ENCODE results near the gene BNC2.

Gene BNC2

GRCh38 chr9:16816011-16816410 is 54.5 kb downstream of the BNC2 start:
- Mint-ChIP-seq H3K27ac (no peak overlapping the region), H3K4me3 (no peak overlapping the region), H3K9me3 (no peaks in the 10 kb centered on the region), H3K4me1 (ENCODE audit: low read depth) (no peaks in the 10 kb centered on the region), H3K27me3 (ENCODE audit: low read depth) (no peaks in the 10 kb centered on the region), H3K36me3 (ENCODE audit: low read depth) (no peaks in the 10 kb centered on the region)

- Mint-ChIP-seq H3K27ac (no peak overlapping the region), H3K4me1 (ENCODE audit: low read depth) (no peaks in the 10 kb centered on the region), H3K4me3 (no peak overlapping the region), H3K9me3 (peaks cover 4% of the 10 kb centered on the region), H3K36me3 (ENCODE audit: low read depth) (no peaks in the 10 kb centered on the region), H3K27me3 (ENCODE audit: low read depth) (no peaks in the 10 kb centered on the region)
Measured at GRCh38 chr9:16815079-16815478, 55.4 kb downstream of the BNC2 start.

- H3K27me3 Mint-ChIP-seq (ENCODE audit: low read depth) = no peaks in the 10 kb centered on the region
- no peak overlapping the region for H3K27ac Mint-ChIP-seq
- no peaks in the 10 kb centered on the region for H3K4me1 Mint-ChIP-seq (ENCODE audit: low read depth)
- no peaks in the 10 kb centered on the region for H3K36me3 Mint-ChIP-seq (ENCODE audit: low read depth)
- H3K4me3 Mint-ChIP-seq = no peak overlapping the region
- peaks cover 4% of the 10 kb centered on the region for H3K9me3 Mint-ChIP-seq
Measured at GRCh38 chr9:16813838-16814237, 56.6 kb downstream of the BNC2 start.

GRCh38 chr9:16811987-16812685 is 58.3 kb downstream of the BNC2 start:
- peaks cover 7% of the 10 kb centered on the region for H3K9me3 Mint-ChIP-seq
- no peak overlapping the region for H3K4me3 Mint-ChIP-seq
- no peaks in the 10 kb centered on the region for H3K4me1 Mint-ChIP-seq (ENCODE audit: low read depth)
- no peak overlapping the region for H3K27ac Mint-ChIP-seq
- H3K36me3 Mint-ChIP-seq (ENCODE audit: low read depth) = no peaks in the 10 kb centered on the region
- H3K27me3 Mint-ChIP-seq (ENCODE audit: low read depth) = no peaks in the 10 kb centered on the region

GRCh38 chr9:16809912-16810610 is 60.4 kb downstream of the BNC2 start:
- H3K36me3 Mint-ChIP-seq (ENCODE audit: low read depth) = no peaks in the 10 kb centered on the region
- no peak overlapping the region for H3K4me3 Mint-ChIP-seq
- no peaks in the 10 kb centered on the region for H3K27me3 Mint-ChIP-seq (ENCODE audit: low read depth)
- H3K9me3 Mint-ChIP-seq = peaks cover 8% of the 10 kb centered on the region
- no peaks in the 10 kb centered on the region for H3K4me1 Mint-ChIP-seq (ENCODE audit: low read depth)
- H3K27ac Mint-ChIP-seq = no peak overlapping the region

GRCh38 chr9:16806674-16807073 is 63.8 kb downstream of the BNC2 start:
- Mint-ChIP-seq H3K36me3 (ENCODE audit: low read depth) (no peaks in the 10 kb centered on the region), H3K4me3 (no peak overlapping the region), H3K4me1 (ENCODE audit: low read depth) (no peaks in the 10 kb centered on the region), H3K27me3 (ENCODE audit: low read depth) (no peaks in the 10 kb centered on the region), H3K27ac (no peak overlapping the region), H3K9me3 (peaks cover 8% of the 10 kb centered on the region)

GRCh38 chr9:16803648-16804047 is 66.8 kb downstream of the BNC2 start:
- Mint-ChIP-seq H3K27me3 (ENCODE audit: low read depth) (no peaks in the 10 kb centered on the region), H3K4me3 (no peak overlapping the region), H3K27ac (no peak overlapping the region), H3K9me3 (peaks cover 3% of the 10 kb centered on the region), H3K4me1 (ENCODE audit: low read depth) (no peaks in the 10 kb centered on the region), H3K36me3 (ENCODE audit: low read depth) (no peaks in the 10 kb centered on the region)

GRCh38 chr9:16801871-16802466 is 68.5 kb downstream of the BNC2 start:
- H3K36me3 Mint-ChIP-seq (ENCODE audit: low read depth) = no peaks in the 10 kb centered on the region
- no peak overlapping the region for H3K4me3 Mint-ChIP-seq
- H3K9me3 Mint-ChIP-seq = no peaks in the 10 kb centered on the region
- H3K27ac Mint-ChIP-seq = no peak overlapping the region
- no peaks in the 10 kb centered on the region for H3K27me3 Mint-ChIP-seq (ENCODE audit: low read depth)
- no peaks in the 10 kb centered on the region for H3K4me1 Mint-ChIP-seq (ENCODE audit: low read depth)

GRCh38 chr9:16796304-16796825 is 74.1 kb downstream of the BNC2 start:
- Mint-ChIP-seq H3K27me3 (ENCODE audit: low read depth) (no peaks in the 10 kb centered on the region), H3K4me1 (ENCODE audit: low read depth) (no peaks in the 10 kb centered on the region)

GRCh38 chr9:16794871-16795639 is 75.4 kb downstream of the BNC2 start:
- Mint-ChIP-seq H3K27ac (no peak overlapping the region), H3K4me1 (ENCODE audit: low read depth) (no peaks in the 10 kb centered on the region), H3K9me3 (peaks cover 4% of the 10 kb centered on the region), H3K4me3 (no peak overlapping the region), H3K36me3 (ENCODE audit: low read depth) (no peaks in the 10 kb centered on the region), H3K27me3 (ENCODE audit: low read depth) (no peaks in the 10 kb centered on the region)

More at GRCh38 chr9:16796304-16796825, 74.1 kb downstream of the BNC2 start:
- no peak overlapping the region for H3K4me3 Mint-ChIP-seq
- no peaks in the 10 kb centered on the region for H3K36me3 Mint-ChIP-seq (ENCODE audit: low read depth)
- no peak overlapping the region for H3K27ac Mint-ChIP-seq
- H3K9me3 Mint-ChIP-seq = peaks cover 4% of the 10 kb centered on the region

GRCh38 chr9:16794103-16794502 is 76.4 kb downstream of the BNC2 start:
- Mint-ChIP-seq H3K9me3 (peaks cover 4% of the 10 kb centered on the region), H3K36me3 (ENCODE audit: low read depth) (no peaks in the 10 kb centered on the region), H3K27ac (no peak overlapping the region), H3K4me1 (ENCODE audit: low read depth) (no peaks in the 10 kb centered on the region), H3K27me3 (ENCODE audit: low read depth) (no peaks in the 10 kb centered on the region), H3K4me3 (no peak overlapping the region)

GRCh38 chr9:16787724-16788123 is 82.7 kb downstream of the BNC2 start:
- Mint-ChIP-seq H3K27me3 (ENCODE audit: low read depth) (no peaks in the 10 kb centered on the region), H3K4me3 (no peak overlapping the region), H3K9me3 (peaks cover 6% of the 10 kb centered on the region), H3K4me1 (ENCODE audit: low read depth) (no peaks in the 10 kb centered on the region), H3K27ac (no peak overlapping the region), H3K36me3 (ENCODE audit: low read depth) (no peaks in the 10 kb centered on the region)

- Mint-ChIP-seq H3K36me3 (ENCODE audit: low read depth) (no peaks in the 10 kb centered on the region), H3K4me1 (ENCODE audit: low read depth) (no peaks in the 10 kb centered on the region), H3K27ac (no peak overlapping the region)
Measured at GRCh38 chr9:16784002-16784401, 86.5 kb downstream of the BNC2 start.

GRCh38 chr9:16782490-16782889 is 88.0 kb downstream of the BNC2 start:
- Mint-ChIP-seq H3K27ac (no peak overlapping the region), H3K4me1 (ENCODE audit: low read depth) (no peaks in the 10 kb centered on the region), H3K27me3 (ENCODE audit: low read depth) (no peaks in the 10 kb centered on the region), H3K36me3 (ENCODE audit: low read depth) (no peaks in the 10 kb centered on the region), H3K4me3 (no peak overlapping the region), H3K9me3 (peaks cover 7% of the 10 kb centered on the region)

More at GRCh38 chr9:16784002-16784401, 86.5 kb downstream of the BNC2 start:
- Mint-ChIP-seq H3K27me3 (ENCODE audit: low read depth) (no peaks in the 10 kb centered on the region), H3K9me3 (peaks cover 6% of the 10 kb centered on the region), H3K4me3 (no peak overlapping the region)
